Panc1 (cell line): Measurements from ENCODE around the gene FAAP20.
A peak's percentile ranks its signal among the peaks of the same experiment; 100 is the strongest.

Experiments
- SIN3A ChIP-seq: IDR thresholded peaks from 2 replicates; pipeline ENCODE4 v1.6.1; 2012; ENCODE audit warnings: low read depth, mild to moderate bottlenecking, low read length, moderate library complexity, borderline replicate concordance; ENCODE audit not compliant: insufficient read depth
- TF ChIP-seq, protein P1 (sequence below): fragments of 450-650 bp; IDR thresholded peaks from 2 replicates; pipeline ENCODE4 v1.5.1; 2017; ENCODE audit warnings: mild to moderate bottlenecking

DNA sequence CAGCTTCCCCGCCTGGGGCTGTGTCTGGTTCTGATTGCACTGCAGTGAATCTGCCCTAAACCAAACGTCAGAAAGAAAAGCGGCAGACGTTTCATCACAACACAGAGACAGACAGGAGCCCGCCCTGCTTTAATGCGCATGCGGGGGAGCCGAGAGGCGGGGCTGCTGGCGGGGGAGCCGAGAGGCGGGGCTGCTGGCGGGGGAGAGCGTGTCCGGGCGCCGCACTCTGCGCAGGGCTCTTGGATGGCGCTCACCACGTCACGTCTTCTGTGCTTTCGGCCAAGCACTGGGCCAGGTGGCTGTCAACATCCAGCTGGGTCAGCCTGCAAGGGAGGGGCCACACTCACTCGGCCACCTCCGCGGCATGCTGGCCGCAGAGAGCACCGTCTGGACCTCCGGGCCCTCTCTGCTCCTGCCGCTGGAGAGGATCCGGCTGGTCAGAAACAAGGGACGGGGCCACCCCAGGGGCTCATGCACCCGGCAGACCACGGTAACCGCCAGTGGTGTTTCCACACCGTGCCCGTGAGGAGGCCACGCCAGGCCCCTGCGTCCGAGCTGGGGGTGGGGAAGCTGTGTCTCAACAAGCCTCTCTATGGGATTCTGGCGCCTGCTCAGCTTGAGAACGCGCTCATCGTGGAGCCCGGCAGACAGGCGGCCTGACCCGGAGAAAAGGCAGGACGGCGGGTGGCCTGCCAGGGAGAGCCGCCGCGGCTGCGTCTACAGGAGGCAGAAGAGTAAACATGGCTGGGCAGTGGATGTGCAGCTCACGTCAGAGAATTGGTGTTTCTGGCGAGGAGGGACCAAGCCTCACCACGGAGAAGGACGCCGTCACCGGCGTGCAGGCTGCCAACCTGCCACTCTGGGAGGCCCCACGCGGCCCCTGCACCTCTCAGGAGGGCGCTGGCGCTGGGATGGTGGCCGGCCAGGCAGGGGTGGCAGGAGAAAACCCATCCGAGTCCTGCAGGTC lies 4.8 kb downstream of the FAAP20 start:
- TF ChIP-seq, protein P1, sequence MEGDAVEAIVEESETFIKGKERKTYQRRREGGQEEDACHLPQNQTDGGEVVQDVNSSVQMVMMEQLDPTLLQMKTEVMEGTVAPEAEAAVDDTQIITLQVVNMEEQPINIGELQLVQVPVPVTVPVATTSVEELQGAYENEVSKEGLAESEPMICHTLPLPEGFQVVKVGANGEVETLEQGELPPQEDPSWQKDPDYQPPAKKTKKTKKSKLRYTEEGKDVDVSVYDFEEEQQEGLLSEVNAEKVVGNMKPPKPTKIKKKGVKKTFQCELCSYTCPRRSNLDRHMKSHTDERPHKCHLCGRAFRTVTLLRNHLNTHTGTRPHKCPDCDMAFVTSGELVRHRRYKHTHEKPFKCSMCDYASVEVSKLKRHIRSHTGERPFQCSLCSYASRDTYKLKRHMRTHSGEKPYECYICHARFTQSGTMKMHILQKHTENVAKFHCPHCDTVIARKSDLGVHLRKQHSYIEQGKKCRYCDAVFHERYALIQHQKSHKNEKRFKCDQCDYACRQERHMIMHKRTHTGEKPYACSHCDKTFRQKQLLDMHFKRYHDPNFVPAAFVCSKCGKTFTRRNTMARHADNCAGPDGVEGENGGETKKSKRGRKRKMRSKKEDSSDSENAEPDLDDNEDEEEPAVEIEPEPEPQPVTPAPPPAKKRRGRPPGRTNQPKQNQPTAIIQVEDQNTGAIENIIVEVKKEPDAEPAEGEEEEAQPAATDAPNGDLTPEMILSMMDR, result no peak
- peak; percentile 96; the same call in 1 of the 2 replicates for TF ChIP-seq SIN3A
